NCI-H2107 (cell line): ENCODE data around the gene ZNF658.
"Not testable (repeated sequence)": the region's sequence is repeated elsewhere in the genome, so short reads cannot be mapped to it uniquely, and the experiment has no call there.

ENCODE experiments used
- DNase-seq: peaks from one replicate; lab custom pipeline; 2025; lab: John Stamatoyannopoulos, UW

ZNF658 gene

GRCh38 chr9:66900490-66901131 lies at the start of gene ZNF658:
ZNF658 (plus strand) TSS chr9:66900725; CDS start chr9:66903562, 2,837 bp downstream.
- not testable (repeated sequence) for DNase-seq

- not testable (repeated sequence) for DNase-seq
Measured at GRCh38 chr9:66861732-66862131, 38.8 kb upstream of the ZNF658 start.

GRCh38 chr9:66868660-66869059 lies 31.9 kb upstream of the ZNF658 start:
- not testable (repeated sequence) for DNase-seq

- not testable (repeated sequence) for DNase-seq
Measured at GRCh38 chr9:66880605-66881004, 19.9 kb upstream of the ZNF658 start.

GRCh38 chr9:66881847-66882246 lies 18.7 kb upstream of the ZNF658 start:
- DNase-seq: not testable (repeated sequence)

GRCh38 chr9:66890334-66890733 lies 10.2 kb upstream of the ZNF658 start:
- not testable (repeated sequence) for DNase-seq

- DNase-seq: not testable (repeated sequence)
Measured at GRCh38 chr9:66901141-66901540, 616 bp downstream of the ZNF658 start.

GRCh38 chr9:66909560-66909959 lies 9.0 kb downstream of the ZNF658 start:
- not testable (repeated sequence) for DNase-seq

- not testable (repeated sequence) for DNase-seq
Measured at GRCh38 chr9:66920072-66920471, 19.5 kb downstream of the ZNF658 start.

- DNase-seq: not testable (repeated sequence)
Measured at GRCh38 chr9:66936194-66936870, 35.8 kb downstream of the ZNF658 start.

- DNase-seq: not testable (repeated sequence)
Measured at GRCh38 chr9:66937662-66938061, 37.1 kb downstream of the ZNF658 start.

- not testable (repeated sequence) for DNase-seq
Measured at GRCh38 chr9:66938322-66938721, 37.8 kb downstream of the ZNF658 start.

- not testable (repeated sequence) for DNase-seq
Measured at GRCh38 chr9:66939878-66940830, 39.6 kb downstream of the ZNF658 start.

GRCh38 chr9:66942400-66943155 lies 42.1 kb downstream of the ZNF658 start:
- DNase-seq: not testable (repeated sequence)

GRCh38 chr9:66952576-66952975 lies 52.1 kb downstream of the ZNF658 start:
- DNase-seq: not testable (repeated sequence)
